GM12801 (cell line): Measurements from ENCODE around the gene AMBRA1.

Source experiments
- CTCF ChIP-seq: IDR thresholded peaks from one replicate; pipeline ENCODE4 v1.5.1; 2011; ENCODE audit warnings: control low read depth; ENCODE audit not compliant: insufficient read length; ENCODE audit errors: extremely low read depth

AMBRA1 gene

DNA sequence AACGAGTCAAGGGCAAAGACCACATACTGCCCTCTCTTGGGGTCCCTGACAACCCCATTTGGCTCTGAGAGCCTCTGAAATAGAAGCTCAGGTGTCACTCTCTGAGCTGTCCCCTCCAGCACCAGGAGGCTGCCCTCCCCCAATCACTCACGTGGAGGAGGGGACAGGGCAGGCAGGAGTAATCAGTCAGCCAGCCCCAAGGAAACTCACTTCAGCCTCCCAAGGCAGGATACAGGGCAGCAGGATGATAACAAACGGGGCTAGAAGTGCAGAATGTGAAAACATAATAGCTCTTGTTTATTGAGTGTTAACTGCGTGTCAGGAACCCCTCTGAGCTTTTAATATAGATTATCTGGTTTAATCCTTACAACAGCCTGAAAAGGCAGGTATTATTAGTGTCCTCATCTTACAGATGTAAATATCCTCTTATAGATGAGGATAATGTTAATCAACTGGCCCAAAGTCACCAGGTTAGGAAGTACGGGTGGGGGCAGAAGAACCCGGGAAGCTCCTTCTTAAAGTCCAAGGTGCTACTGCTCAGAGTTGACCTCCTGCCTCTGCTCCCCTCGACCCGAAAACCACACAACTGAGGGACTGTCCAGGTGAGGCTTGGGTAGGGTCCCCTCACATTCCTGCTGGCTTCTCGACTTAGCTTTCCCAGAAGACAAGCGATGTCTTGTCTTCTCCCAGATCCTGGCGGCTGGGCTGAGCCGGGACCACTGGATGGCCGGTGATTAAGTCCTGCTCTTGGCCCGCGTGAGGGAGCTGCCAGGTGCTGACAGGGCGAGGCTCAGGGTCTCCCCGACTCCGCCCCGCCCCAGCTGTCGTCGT lies 205.0 kb downstream of the AMBRA1 start:
- TF ChIP-seq CTCF = no peak

DNA sequence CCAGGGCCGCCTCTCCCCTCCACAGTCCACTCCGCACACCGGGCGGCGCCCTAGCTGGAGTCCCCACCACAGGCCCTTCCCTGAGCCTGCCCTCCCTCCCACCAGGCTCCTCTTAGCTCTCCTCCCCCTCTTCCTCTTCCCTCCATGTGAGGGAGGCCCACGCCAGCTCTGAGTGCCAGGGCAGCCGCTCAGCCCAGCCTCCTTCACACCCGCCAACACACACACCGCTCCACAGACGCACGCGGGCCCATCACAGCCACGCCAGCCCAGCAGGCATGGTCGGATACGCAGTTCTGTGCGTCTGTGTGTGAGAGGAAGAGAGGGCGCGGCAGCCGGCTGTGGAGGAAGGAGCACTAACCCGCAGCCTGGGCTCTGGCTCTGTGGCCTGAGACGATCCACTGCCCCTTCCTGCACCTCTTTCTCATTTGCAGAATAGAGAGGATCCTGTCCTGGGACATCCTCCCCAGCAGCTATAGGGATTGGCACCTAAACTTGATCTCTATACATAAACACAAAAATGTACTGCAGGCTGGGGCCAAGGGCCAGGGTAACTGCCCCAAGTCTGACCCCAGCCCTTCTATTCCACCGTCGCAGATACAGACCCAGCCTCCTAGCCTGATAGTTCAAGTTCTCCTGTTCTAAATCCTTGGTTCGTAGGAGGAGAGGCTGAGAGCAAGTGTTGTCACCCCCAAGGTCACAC lies 205.8 kb downstream of the AMBRA1 start:
- TF ChIP-seq CTCF = no peak

- TF ChIP-seq CTCF = no peak
These were observed 206.4 kb downstream of the AMBRA1 start for GRCh38 chr11:46387456-46387855.

DNA sequence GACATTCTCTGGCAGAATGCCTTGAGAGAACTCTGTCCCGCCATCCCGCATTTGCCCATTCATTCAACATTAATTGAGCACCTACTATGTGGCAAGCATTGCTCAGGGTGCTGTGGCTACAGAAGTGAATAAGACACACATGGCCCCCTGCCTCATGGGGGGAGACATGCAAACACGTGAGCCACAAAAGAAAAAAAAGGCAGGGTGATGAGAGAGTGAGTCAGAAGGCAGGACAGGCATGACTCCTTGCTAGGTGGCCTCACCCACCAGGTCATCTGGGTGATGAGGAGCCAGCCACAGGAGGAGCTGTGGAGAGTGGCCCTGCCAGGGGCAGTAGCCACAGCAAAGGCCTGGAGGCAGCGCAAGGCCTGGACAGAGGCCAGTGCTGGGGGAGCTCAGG lies 207.1 kb downstream of the AMBRA1 start:
- TF ChIP-seq CTCF = no peak

- no peak for TF ChIP-seq CTCF
These were observed 207.7 kb downstream of the AMBRA1 start for GRCh38 chr11:46386005-46386578.

GRCh38 chr11:46385169-46386004 lies 208.4 kb downstream of the AMBRA1 start:
- no peak for TF ChIP-seq CTCF
